ENCODE data around the gene TAF12. TPM values are rescaled to one million over a fixed set of nuclear protein-coding genes. Genes with fewer than 3 reads are reported as not detected.
A peak's percentile ranks its signal among the peaks of the same experiment; 100 is the strongest.
"Not testable (repeated sequence)": the region's sequence is repeated elsewhere in the genome, so short reads cannot be mapped to it uniquely, and the experiment has no call there.

The TAF12 gene
- total RNA-seq, 1 donor from 2014 or later, result 17.0 TPM

DNA sequence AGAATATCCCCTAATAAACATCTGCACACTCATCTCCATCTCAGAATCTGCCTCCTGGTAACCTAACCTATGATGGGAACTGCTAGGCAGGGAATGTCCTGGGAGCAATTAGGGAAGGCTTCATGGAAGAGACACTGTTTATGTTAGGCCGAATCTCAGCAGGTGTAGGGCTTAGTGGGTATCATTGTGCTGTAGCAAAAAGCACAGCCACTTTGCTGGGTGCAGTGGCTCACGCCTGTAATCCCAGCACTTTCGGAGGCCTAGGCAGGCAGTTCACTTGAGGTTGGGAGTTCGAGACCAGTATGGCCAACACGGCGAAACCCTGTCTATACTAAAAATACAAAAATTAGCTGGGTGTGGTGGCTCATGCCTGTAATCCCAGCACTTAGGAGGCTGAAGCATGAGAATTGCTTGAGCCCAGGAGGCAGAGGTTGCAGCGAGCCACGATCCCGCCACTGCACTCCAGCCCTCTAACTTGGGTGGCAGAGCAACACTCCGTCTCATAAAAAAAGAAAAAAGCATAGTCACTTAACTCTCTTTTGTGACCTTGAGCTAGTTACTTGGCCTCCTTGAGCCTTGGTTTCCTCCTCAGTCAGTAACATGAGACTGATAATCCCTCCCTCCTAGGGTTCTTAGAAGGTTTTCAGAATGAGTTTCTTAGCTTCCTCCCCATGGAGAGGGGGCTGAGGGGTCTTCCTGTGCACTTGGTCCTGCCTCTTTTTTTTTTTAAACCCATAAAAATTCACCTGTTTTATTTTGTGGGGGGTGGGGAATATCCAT, 47.3 kb downstream of the TAF12 start:
- peaks cover 3% of the 10 kb centered on the region for H3K36me3 Mint-ChIP-seq (ENCODE audit: low read depth, unreplicated experiment)
- peaks cover 3% of the 10 kb centered on the region for H3K4me1 Mint-ChIP-seq (ENCODE audit: unreplicated experiment)
- no peaks in the 10 kb centered on the region for H3K9me3 Mint-ChIP-seq (ENCODE audit: unreplicated experiment)
- H3K4me3 Mint-ChIP-seq (ENCODE audit: unreplicated experiment), result no peak overlapping the region
- H3K27me3 Mint-ChIP-seq (ENCODE audit: unreplicated experiment), result peaks cover 1% of the 10 kb centered on the region
- H3K27ac Mint-ChIP-seq (ENCODE audit: unreplicated experiment), result no peak overlapping the region
- TF ChIP-seq, protein P1, sequence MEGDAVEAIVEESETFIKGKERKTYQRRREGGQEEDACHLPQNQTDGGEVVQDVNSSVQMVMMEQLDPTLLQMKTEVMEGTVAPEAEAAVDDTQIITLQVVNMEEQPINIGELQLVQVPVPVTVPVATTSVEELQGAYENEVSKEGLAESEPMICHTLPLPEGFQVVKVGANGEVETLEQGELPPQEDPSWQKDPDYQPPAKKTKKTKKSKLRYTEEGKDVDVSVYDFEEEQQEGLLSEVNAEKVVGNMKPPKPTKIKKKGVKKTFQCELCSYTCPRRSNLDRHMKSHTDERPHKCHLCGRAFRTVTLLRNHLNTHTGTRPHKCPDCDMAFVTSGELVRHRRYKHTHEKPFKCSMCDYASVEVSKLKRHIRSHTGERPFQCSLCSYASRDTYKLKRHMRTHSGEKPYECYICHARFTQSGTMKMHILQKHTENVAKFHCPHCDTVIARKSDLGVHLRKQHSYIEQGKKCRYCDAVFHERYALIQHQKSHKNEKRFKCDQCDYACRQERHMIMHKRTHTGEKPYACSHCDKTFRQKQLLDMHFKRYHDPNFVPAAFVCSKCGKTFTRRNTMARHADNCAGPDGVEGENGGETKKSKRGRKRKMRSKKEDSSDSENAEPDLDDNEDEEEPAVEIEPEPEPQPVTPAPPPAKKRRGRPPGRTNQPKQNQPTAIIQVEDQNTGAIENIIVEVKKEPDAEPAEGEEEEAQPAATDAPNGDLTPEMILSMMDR (IDR thresholded peaks at IDR 0.05; ENCODE audit: unreplicated experiment), result no peak
- no peak for DNase-seq (ENCODE audit: low spot score)

DNA sequence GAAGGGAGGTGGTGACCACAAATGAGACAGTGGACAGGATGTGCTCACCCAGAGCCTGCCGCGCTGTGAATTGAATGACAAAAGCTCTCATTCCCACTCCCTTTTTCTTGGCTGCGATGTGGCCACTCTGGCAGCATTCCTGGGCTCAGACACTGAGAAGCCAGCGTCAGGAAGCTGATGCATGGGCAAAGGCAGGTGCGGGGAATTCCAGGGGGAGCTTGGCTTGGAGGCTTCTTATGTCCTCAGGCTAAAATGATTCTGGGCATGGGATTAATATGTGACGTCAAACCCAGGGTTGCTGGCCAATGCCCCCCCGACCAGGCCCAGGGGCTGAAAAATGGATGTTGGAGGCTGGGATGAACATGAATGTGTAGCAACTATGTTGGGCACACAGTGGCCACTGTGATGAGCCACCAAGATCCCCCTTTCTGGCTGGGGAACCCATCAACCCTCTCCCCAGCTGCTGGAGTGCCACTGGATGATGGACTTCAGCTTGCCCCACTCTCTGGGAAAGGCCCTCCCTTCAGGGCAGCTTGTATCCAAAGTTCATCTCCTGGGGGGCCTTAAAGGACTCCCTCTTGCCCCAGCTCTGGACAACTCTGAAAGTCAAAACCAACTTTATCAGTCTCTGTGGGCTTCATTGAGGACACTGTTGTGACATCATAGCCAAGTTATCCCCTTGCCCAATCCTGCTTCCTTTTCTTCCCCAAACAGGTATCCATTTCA, 48.0 kb downstream of the TAF12 start:
- not testable (repeated sequence) for H3K4me1 Mint-ChIP-seq (ENCODE audit: unreplicated experiment); H3K4me3 Mint-ChIP-seq (ENCODE audit: unreplicated experiment); H3K27me3 Mint-ChIP-seq (ENCODE audit: unreplicated experiment); H3K9me3 Mint-ChIP-seq (ENCODE audit: unreplicated experiment); H3K27ac Mint-ChIP-seq (ENCODE audit: unreplicated experiment); DNase-seq (ENCODE audit: low spot score); H3K36me3 Mint-ChIP-seq (ENCODE audit: low read depth, unreplicated experiment)

DNA sequence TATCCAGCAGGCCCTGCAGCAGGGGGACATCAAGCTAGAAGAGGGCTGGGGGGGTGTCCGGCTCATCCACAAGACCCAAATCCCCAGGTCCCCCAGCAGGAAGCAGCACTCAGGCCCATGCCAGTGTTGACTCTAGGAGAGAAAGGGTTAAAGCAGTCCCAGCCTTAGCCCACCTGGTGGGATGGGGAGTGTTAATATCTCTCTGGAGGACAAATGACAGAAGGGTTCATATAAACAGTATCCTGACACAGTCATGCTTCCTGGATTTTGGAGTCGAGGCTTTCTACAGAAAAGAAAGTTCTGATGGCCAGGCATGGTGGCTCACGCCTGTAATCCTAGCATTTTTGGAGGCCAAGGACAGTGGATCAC, 48.9 kb downstream of the TAF12 start:
- H3K4me3 Mint-ChIP-seq (ENCODE audit: unreplicated experiment); H3K27ac Mint-ChIP-seq (ENCODE audit: unreplicated experiment); H3K9me3 Mint-ChIP-seq (ENCODE audit: unreplicated experiment); H3K27me3 Mint-ChIP-seq (ENCODE audit: unreplicated experiment); DNase-seq (ENCODE audit: low spot score); H3K4me1 Mint-ChIP-seq (ENCODE audit: unreplicated experiment); H3K36me3 Mint-ChIP-seq (ENCODE audit: low read depth, unreplicated experiment): not testable (repeated sequence)

DNA sequence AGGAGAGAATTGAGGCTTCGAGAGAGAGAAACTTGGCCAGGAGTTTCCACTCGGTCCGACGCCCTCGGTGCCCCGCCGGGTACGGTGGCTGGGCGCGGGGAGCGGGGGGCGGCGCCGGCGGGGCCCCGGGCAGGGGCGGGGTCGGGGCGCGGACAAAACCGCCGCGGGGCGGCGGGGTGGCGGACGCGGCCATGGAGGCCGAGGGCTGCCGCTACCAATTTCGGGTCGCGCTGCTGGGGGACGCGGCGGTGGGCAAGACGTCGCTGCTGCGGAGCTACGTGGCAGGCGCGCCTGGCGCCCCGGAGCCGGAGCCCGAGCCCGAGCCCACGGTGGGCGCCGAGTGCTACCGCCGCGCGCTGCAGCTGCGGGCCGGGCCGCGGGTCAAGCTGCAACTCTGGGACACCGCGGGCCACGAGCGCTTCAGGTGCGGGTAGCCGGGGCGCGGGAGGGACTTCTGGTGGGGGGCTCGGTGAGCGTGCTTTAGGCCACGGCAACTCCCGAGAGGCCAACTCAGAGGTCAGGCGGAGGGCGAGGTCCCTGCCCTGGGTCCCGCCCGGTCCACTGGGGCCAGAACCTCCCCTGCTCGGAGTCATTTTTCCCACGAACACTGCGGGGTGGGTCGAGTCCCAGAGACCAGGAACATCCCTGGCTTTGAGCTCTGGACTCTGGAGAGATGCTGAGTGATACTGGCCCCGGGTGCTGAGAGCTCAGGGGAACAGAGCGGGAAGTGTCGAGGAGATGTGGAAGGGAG, 50.4 kb downstream of the TAF12 start:
- Mint-ChIP-seq H3K4me3 (ENCODE audit: unreplicated experiment) (peak overlapping the region; percentile 82), H3K27me3 (ENCODE audit: unreplicated experiment) (peaks cover 1% of the 10 kb centered on the region), H3K36me3 (ENCODE audit: low read depth, unreplicated experiment) (no peaks in the 10 kb centered on the region), H3K27ac (ENCODE audit: unreplicated experiment) (no peak overlapping the region), H3K4me1 (ENCODE audit: unreplicated experiment) (peaks cover 5% of the 10 kb centered on the region), H3K9me3 (ENCODE audit: unreplicated experiment) (no peaks in the 10 kb centered on the region)
- TF ChIP-seq, protein P1 (IDR thresholded peaks at IDR 0.05; ENCODE audit: unreplicated experiment), result no peak
- DNase-seq (ENCODE audit: low spot score), result no peak

DNA sequence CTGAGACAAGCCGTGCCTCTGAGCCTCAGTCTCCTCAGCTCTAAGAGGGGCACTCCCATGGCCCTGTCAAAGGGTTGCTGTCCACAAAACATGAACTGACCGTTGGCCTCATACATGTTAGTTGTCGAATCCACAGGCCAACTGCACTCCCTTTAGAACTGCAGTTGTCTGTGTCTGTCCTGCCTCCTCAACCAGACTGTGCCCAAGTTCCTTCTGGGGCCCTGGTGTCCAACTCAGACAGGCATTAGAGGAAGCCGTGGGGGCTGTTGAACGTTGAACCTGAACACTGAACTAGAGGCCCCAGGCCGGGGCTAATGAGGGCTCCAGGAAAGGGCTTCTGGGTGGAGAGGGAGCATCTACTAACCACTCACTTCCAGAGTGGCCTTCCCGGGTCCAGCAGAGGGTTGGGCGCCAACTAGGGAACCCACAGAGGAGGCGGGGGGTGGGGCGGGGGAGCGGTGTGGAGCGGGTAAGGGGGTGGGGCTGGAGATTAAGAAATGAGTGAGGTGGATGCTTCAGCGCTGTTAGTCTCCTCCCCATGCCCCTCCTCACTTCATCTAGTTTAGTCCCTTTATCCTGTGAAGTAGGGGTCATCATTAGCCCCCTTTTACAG, 51.1 kb downstream of the TAF12 start, which contains the start of gene RAB42:
RAB42 (plus strand) TSS at position 558 of the 613 bp plus-strand sequence. CDS start 247 bp downstream, outside the sequence.
- Mint-ChIP-seq H3K27ac (ENCODE audit: unreplicated experiment) (no peak within 1 kb of the TSS), H3K4me3 (ENCODE audit: unreplicated experiment) (peak within 1 kb of the TSS; percentile 82), H3K36me3 (ENCODE audit: low read depth, unreplicated experiment) (no peaks in the 10 kb centered on the region), H3K9me3 (ENCODE audit: unreplicated experiment) (no peaks in the 10 kb centered on the region), H3K4me1 (ENCODE audit: unreplicated experiment) (peaks cover 5% of the 10 kb centered on the region), H3K27me3 (ENCODE audit: unreplicated experiment) (peaks cover 2% of the 10 kb centered on the region)
- TF ChIP-seq, protein P1 (IDR thresholded peaks at IDR 0.05; ENCODE audit: unreplicated experiment), result no peak
- DNase-seq (ENCODE audit: low spot score), result no peak

DNA sequence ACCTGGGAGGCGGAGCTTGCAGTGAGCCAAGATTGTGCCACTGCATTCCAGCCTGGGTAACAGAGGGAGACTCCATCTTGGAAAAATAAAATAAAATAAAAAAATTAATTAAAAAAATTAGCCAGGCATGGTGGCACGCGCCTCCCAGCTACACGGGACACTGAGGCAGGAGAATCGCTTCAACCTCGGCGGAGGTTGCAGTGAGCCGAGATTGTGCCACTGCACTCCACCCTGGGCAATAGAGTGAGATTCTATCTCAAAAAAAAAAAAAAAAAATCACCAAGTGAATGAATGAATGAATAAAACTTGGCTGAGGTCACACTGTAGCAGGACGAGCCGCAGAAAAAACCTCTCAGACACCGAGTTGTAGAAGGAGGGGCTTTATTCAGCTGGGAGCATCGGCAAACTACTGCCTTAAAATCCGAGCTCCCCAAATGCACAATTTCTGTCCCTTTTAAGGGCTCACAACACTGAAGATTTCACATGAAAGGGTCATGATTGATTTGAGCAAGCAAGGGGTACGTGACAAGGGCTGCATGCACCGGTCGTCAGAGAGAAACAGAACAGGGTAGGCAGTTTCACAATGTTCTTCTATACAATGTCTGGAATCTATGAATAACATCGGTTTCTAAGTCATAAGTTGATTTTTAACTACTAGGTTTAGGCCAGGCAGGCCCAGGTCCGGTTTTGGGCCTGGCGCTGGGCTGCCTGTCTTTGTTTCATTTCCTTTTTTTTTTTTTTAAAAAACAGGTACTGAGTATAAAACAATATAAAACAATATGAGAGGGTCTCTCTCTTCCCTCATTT, 56.1 kb downstream of the TAF12 start:
- not testable (repeated sequence) for H3K9me3 Mint-ChIP-seq (ENCODE audit: unreplicated experiment); H3K36me3 Mint-ChIP-seq (ENCODE audit: low read depth, unreplicated experiment); H3K27me3 Mint-ChIP-seq (ENCODE audit: unreplicated experiment); DNase-seq (ENCODE audit: low spot score); H3K4me3 Mint-ChIP-seq (ENCODE audit: unreplicated experiment); H3K27ac Mint-ChIP-seq (ENCODE audit: unreplicated experiment)
- H3K4me1 Mint-ChIP-seq (ENCODE audit: unreplicated experiment), result peaks cover 11% of the 10 kb centered on the region
